ENCODE data around the gene XPNPEP3. TPM values are rescaled to one million over a fixed set of nuclear protein-coding genes. Genes with fewer than 3 reads are reported as not detected.

XPNPEP3 gene
- total RNA-seq, 2 donors from 2014 or later, result 6.9 to 14.3 TPM

DNA sequence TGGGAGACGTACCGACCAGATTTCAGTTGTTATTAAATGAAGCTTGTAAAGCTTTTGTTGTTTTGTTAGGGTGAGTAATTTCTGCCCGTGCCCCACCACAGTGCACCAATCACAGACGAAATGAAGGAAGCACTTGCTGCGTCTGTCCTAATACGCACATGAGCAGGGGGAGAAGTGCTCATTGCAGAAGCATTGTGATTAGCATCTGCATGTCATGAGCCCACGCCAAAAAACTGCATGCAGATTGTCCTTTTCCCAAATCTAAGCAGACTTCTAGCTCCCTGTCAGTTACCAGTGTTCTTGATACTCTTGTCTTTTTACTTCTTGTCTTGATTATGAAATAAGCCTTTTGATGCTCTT is 109.8 kb downstream of the XPNPEP3 start:
- TF ChIP-seq, protein P1, sequence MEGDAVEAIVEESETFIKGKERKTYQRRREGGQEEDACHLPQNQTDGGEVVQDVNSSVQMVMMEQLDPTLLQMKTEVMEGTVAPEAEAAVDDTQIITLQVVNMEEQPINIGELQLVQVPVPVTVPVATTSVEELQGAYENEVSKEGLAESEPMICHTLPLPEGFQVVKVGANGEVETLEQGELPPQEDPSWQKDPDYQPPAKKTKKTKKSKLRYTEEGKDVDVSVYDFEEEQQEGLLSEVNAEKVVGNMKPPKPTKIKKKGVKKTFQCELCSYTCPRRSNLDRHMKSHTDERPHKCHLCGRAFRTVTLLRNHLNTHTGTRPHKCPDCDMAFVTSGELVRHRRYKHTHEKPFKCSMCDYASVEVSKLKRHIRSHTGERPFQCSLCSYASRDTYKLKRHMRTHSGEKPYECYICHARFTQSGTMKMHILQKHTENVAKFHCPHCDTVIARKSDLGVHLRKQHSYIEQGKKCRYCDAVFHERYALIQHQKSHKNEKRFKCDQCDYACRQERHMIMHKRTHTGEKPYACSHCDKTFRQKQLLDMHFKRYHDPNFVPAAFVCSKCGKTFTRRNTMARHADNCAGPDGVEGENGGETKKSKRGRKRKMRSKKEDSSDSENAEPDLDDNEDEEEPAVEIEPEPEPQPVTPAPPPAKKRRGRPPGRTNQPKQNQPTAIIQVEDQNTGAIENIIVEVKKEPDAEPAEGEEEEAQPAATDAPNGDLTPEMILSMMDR (IDR thresholded peaks at IDR 0.05), result no peak
- no peak for TF ChIP-seq POLR2A (IDR thresholded peaks at IDR 0.05)
- DNase-seq, result peak in 1 of 4 donors; percentile 32
- 77 to 84% methylated on average over 7 of the region's 7 CpGs for WGBS, 2 donors
- H3K4me1 ChIP-seq, result no peaks in the 10 kb centered on the region
- no peaks in the 10 kb centered on the region for H3K9me3 ChIP-seq
- intact Hi-C loops (cut with DNase I), result no loop called here
- H3K4me3 ChIP-seq, result no peak overlapping the region
- H3K27ac ChIP-seq, result no peak overlapping the region
- no peaks in the 10 kb centered on the region for H3K27me3 ChIP-seq
- ATAC-seq, result no peak
- H3K36me3 ChIP-seq (replicated peaks in 1 of 2; ENCODE audit: insufficient read depth in 1 of 2, low read depth in 2 of 2), result peaks cover 5 to 15% of the 10 kb centered on the region in 2 donors

- no peak for ATAC-seq
- intact Hi-C loops (cut with DNase I), result no loop called here
- WGBS, 2 donors, result 71 to 85% methylated on average over 8 of the region's 8 CpGs
- Histone ChIP-seq H3K36me3 (replicated peaks in 1 of 2; ENCODE audit: insufficient read depth in 1 of 2, low read depth in 2 of 2) (peaks cover 5 to 15% of the 10 kb centered on the region in 2 donors), H3K4me1 (no peaks in the 10 kb centered on the region), H3K27ac (no peak overlapping the region), H3K9me3 (no peaks in the 10 kb centered on the region), H3K4me3 (no peak overlapping the region), H3K27me3 (no peaks in the 10 kb centered on the region)
- no peak for DNase-seq
- TF ChIP-seq, protein P1 (IDR thresholded peaks at IDR 0.05), result no peak
- TF ChIP-seq POLR2A (IDR thresholded peaks at IDR 0.05), result no peak
These were observed 110.3 kb downstream of the XPNPEP3 start for GRCh38 chr22:40967111-40967760.

- intact Hi-C loops (cut with DNase I), result no loop called here
These were observed 115.6 kb downstream of the XPNPEP3 start for GRCh38 chr22:40972587-40972986.

DNA sequence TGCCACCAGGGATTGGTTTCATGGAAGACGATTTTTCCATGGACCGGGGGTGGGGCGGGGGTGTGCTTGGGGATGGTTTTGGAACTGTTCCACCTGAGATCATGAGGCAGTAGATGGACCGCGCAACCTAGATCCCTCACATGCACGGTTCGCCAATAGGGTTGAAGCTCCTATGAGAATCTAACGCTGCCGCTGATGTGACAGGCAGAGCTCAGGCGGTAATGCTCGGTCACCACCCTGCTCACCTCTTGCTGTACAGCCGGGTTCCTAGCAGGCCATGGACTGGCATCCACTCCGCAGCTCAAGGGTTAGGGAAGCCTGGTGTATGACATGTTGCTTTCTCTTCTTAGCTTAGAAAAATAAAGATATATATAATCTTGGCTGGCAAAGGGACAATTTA is 116.2 kb downstream of the XPNPEP3 start:
- DNase-seq (no peak), ATAC-seq (no peak)
- WGBS, 2 donors, result 94 to 95% methylated on average over 13 of the region's 13 CpGs
- Histone ChIP-seq H3K4me1 (no peaks in the 10 kb centered on the region), H3K4me3 (no peak overlapping the region), H3K27ac (no peak overlapping the region), H3K27me3 (no peaks in the 10 kb centered on the region), H3K9me3 (no peaks in the 10 kb centered on the region), H3K36me3 (replicated peaks in 1 of 2; ENCODE audit: insufficient read depth in 1 of 2, low read depth in 2 of 2) (peaks cover 3 to 4% of the 10 kb centered on the region in 2 donors)
- no peak for TF ChIP-seq POLR2A (IDR thresholded peaks at IDR 0.05)
- TF ChIP-seq, protein P1 (IDR thresholded peaks at IDR 0.05), result no peak
- intact Hi-C loops (cut with DNase I), result no loop called here

More at GRCh38 chr22:40972587-40972986, 115.6 kb downstream of the XPNPEP3 start:
- Histone ChIP-seq H3K27me3 (no peaks in the 10 kb centered on the region), H3K27ac (no peak overlapping the region), H3K4me1 (no peaks in the 10 kb centered on the region), H3K4me3 (no peak overlapping the region), H3K9me3 (no peaks in the 10 kb centered on the region), H3K36me3 (replicated peaks in 1 of 2; ENCODE audit: insufficient read depth in 1 of 2, low read depth in 2 of 2) (peaks cover 3 to 5% of the 10 kb centered on the region in 2 donors)
- no peak for ATAC-seq
- TF ChIP-seq, protein P1 (IDR thresholded peaks at IDR 0.05), result no peak
- TF ChIP-seq POLR2A (IDR thresholded peaks at IDR 0.05), result no peak
- WGBS, 2 donors, result 92 to 94% methylated on average over 6 of the region's 6 CpGs
- no peak for DNase-seq

DNA sequence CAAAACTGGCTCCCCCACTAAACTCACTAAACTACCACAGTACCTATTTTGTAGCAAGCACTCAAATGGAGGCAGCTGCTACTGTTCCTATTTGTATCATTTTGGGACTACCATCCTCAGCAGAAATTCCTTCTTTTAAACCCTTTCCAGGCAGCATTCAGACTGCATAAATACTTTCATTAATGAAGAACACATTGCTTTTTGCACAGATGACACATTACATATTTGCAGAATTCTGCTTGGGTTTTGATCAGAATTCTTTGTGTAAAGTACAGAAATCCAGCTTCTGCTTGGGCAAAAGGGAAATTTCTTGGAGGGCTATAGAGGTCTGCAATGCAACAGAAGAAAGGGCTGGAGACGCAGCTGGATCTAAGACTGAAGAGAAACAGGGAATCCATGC is 118.4 kb downstream of the XPNPEP3 start:
- Histone ChIP-seq H3K9me3 (no peaks in the 10 kb centered on the region), H3K27ac (no peak overlapping the region), H3K4me3 (no peak overlapping the region), H3K27me3 (no peaks in the 10 kb centered on the region), H3K36me3 (replicated peaks in 1 of 2; ENCODE audit: insufficient read depth in 1 of 2, low read depth in 2 of 2) (peaks cover 0 to 3% of the 10 kb centered on the region in 2 donors), H3K4me1 (no peaks in the 10 kb centered on the region)
- DNase-seq (no peak), ATAC-seq (no peak)
- intact Hi-C loops (cut with DNase I), result no loop called here
- TF ChIP-seq, protein P1 (IDR thresholded peaks at IDR 0.05), result no peak
- WGBS, 2 donors, result 85 to 86% methylated on average over 1 of the region's 1 CpG
